ENCODE results near the gene REC114. TPM values are rescaled to one million over a fixed set of nuclear protein-coding genes. Genes with fewer than 3 reads are reported as not detected.
"Not testable (repeated sequence)": the region's sequence is repeated elsewhere in the genome, so short reads cannot be mapped to it uniquely, and the experiment has no call there.

REC114 gene
- total RNA-seq, 1 donor from 2014 or later, result not detected

GRCh38 chr15:73426323-73426994, 16.5 kb upstream of the REC114 start:
- H3K27me3 Mint-ChIP-seq, result peaks cover 12% of the 10 kb centered on the region
- TF ChIP-seq, protein P1, sequence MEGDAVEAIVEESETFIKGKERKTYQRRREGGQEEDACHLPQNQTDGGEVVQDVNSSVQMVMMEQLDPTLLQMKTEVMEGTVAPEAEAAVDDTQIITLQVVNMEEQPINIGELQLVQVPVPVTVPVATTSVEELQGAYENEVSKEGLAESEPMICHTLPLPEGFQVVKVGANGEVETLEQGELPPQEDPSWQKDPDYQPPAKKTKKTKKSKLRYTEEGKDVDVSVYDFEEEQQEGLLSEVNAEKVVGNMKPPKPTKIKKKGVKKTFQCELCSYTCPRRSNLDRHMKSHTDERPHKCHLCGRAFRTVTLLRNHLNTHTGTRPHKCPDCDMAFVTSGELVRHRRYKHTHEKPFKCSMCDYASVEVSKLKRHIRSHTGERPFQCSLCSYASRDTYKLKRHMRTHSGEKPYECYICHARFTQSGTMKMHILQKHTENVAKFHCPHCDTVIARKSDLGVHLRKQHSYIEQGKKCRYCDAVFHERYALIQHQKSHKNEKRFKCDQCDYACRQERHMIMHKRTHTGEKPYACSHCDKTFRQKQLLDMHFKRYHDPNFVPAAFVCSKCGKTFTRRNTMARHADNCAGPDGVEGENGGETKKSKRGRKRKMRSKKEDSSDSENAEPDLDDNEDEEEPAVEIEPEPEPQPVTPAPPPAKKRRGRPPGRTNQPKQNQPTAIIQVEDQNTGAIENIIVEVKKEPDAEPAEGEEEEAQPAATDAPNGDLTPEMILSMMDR (IDR thresholded peaks at IDR 0.05; ENCODE audit: unreplicated experiment), result no peak
- H3K4me3 Mint-ChIP-seq (ENCODE audit: low read depth), result no peak overlapping the region
- H3K27ac Mint-ChIP-seq, result no peak overlapping the region
- H3K9me3 Mint-ChIP-seq (ENCODE audit: low read depth), result no peaks in the 10 kb centered on the region
- H3K36me3 Mint-ChIP-seq (ENCODE audit: insufficient read depth), result no peaks in the 10 kb centered on the region
- H3K4me1 Mint-ChIP-seq (ENCODE audit: low read depth), result no peaks in the 10 kb centered on the region
- DNase-seq (ENCODE audit: low spot score, unreplicated experiment), result no peak

- H3K36me3 Mint-ChIP-seq (ENCODE audit: insufficient read depth); DNase-seq (ENCODE audit: low spot score, unreplicated experiment); H3K4me1 Mint-ChIP-seq (ENCODE audit: low read depth); H3K27ac Mint-ChIP-seq; H3K9me3 Mint-ChIP-seq (ENCODE audit: low read depth); H3K4me3 Mint-ChIP-seq (ENCODE audit: low read depth): not testable (repeated sequence)
- H3K27me3 Mint-ChIP-seq, result peaks cover 20% of the 10 kb centered on the region
Measured at GRCh38 chr15:73431329-73431728, 11.6 kb upstream of the REC114 start.

DNA sequence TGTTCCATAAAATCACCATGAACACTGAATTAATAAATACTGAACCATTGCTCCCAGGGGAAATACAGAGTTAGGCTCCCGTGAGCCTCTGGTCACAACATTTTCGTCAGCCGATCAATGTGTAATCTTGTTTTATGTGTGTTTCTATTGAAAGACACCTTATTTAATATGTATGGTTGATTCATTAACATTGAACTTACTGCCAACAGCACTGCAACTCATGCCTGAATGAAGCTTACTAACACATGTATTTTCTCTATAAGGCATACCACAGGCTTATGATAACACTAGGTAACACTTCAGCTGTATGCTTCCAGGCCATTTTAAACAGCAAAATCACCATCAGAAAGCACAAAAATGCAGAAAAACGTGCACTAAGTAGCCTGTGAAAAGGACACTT, 9.1 kb upstream of the REC114 start:
- TF ChIP-seq, protein P1 (IDR thresholded peaks at IDR 0.05; ENCODE audit: unreplicated experiment), result no peak
- peaks cover 25% of the 10 kb centered on the region for H3K27me3 Mint-ChIP-seq
- H3K4me1 Mint-ChIP-seq (ENCODE audit: low read depth), result no peaks in the 10 kb centered on the region
- H3K9me3 Mint-ChIP-seq (ENCODE audit: low read depth), result no peaks in the 10 kb centered on the region
- H3K36me3 Mint-ChIP-seq (ENCODE audit: insufficient read depth), result no peaks in the 10 kb centered on the region
- DNase-seq (ENCODE audit: low spot score, unreplicated experiment), result no peak
- no peak overlapping the region for H3K27ac Mint-ChIP-seq
- H3K4me3 Mint-ChIP-seq (ENCODE audit: low read depth), result no peak overlapping the region

GRCh38 chr15:73436613-73437012, 6.4 kb upstream of the REC114 start:
- Mint-ChIP-seq H3K4me3 (ENCODE audit: low read depth) (no peak overlapping the region), H3K27me3 (peaks cover 21% of the 10 kb centered on the region), H3K9me3 (ENCODE audit: low read depth) (no peaks in the 10 kb centered on the region), H3K36me3 (ENCODE audit: insufficient read depth) (no peaks in the 10 kb centered on the region), H3K27ac (no peak overlapping the region), H3K4me1 (ENCODE audit: low read depth) (no peaks in the 10 kb centered on the region)
- no peak for DNase-seq (ENCODE audit: low spot score, unreplicated experiment)
- TF ChIP-seq, protein P1 (IDR thresholded peaks at IDR 0.05; ENCODE audit: unreplicated experiment), result no peak

DNA sequence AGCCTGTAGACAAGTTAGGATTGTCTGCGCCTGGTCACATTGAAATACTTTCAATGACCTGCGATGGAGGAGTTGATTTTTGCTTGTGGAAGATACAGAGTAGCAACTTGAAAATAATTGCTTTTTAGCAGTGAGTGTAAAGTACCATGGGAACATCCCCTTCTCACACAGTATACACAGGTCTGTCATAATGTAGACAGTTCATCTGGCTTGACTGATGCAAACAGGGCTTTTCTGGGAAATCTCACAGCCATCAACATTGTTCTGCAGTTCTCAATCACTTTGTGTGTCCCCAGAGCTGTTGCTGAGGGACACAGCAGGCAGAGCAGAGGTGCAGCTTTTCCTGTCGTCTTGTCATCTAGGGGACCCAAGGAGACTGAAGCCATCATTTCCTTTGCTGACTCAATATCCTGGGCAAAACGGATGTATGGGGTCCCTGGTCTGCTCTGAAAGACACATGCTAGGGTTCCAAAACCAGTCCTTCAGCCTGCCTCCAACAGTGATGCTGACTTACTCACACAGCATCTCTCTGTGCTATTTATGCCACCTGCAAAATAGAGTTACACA, 5.3 kb upstream of the REC114 start:
- Mint-ChIP-seq H3K27ac (no peak overlapping the region), H3K4me3 (ENCODE audit: low read depth) (no peak overlapping the region)

More for the DNA sequence above, 5.3 kb upstream of the REC114 start:
- Mint-ChIP-seq H3K4me1 (ENCODE audit: low read depth) (no peaks in the 10 kb centered on the region), H3K27me3 (peaks cover 18% of the 10 kb centered on the region), H3K9me3 (ENCODE audit: low read depth) (no peaks in the 10 kb centered on the region), H3K36me3 (ENCODE audit: insufficient read depth) (no peaks in the 10 kb centered on the region)
- no peak for DNase-seq (ENCODE audit: low spot score, unreplicated experiment)
- TF ChIP-seq, protein P1 (IDR thresholded peaks at IDR 0.05; ENCODE audit: unreplicated experiment), result no peak
